ENCODE data around the gene NNMT.

DNA sequence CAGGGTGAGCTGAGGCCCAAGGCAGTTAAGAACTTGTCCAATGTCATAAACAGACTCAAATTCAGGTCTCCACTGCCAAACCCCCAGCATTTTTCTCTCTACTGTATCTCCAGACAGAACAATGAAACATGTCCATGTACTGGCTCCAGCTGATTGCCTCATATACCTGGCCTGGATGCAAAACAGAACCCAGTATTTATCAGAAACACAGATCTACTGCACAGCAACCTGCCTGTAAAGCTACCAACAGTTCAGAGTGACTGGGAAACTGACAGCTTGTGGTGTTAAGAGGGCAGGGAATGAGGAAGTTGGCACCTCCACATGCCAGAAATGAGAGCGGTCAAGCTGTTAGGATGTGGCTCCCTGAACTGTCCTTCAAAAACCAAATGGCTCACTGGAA lies 62.5 kb downstream of the NNMT start:
- TF ChIP-seq, protein P1, sequence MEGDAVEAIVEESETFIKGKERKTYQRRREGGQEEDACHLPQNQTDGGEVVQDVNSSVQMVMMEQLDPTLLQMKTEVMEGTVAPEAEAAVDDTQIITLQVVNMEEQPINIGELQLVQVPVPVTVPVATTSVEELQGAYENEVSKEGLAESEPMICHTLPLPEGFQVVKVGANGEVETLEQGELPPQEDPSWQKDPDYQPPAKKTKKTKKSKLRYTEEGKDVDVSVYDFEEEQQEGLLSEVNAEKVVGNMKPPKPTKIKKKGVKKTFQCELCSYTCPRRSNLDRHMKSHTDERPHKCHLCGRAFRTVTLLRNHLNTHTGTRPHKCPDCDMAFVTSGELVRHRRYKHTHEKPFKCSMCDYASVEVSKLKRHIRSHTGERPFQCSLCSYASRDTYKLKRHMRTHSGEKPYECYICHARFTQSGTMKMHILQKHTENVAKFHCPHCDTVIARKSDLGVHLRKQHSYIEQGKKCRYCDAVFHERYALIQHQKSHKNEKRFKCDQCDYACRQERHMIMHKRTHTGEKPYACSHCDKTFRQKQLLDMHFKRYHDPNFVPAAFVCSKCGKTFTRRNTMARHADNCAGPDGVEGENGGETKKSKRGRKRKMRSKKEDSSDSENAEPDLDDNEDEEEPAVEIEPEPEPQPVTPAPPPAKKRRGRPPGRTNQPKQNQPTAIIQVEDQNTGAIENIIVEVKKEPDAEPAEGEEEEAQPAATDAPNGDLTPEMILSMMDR (conservative IDR thresholded peaks at IDR 0.05 in 1 of 2, IDR thresholded peaks at IDR 0.05 in 1 of 2; ENCODE audit: low read depth in 1 of 2, low read length in 2 of 2): no peak
- no peak for TF ChIP-seq EZH2 (IDR thresholded peaks at IDR 0.05; ENCODE audit: low read length, missing control alignments)
